PC-9 (cell line): ENCODE measurements around the gene DDX6. TPM values are rescaled to one million over a fixed set of nuclear protein-coding genes. Genes with fewer than 3 reads are reported as not detected.
"Not testable (repeated sequence)": the region's sequence is repeated elsewhere in the genome, so short reads cannot be mapped to it uniquely, and the experiment has no call there.

Experiments
- BruUV-seq: library from RNA; stranded (reverse); fragments of 400-500 nt; replicated peaks from 2 replicates; lab custom pipeline; 2021; lab: Mats Ljungman, UMichigan
- CTCF ChIA-PET: fragments of 300-600 bp; sonication (Branson Sonifier 250); formaldehyde crosslinking; loops from one replicate; lab custom pipeline; 2022; ENCODE audit warnings: antibody characterized with exemption; lab: Charles Lee
- POLR2A ChIA-PET: fragments of 300-600 bp; sonication (Branson Sonifier 250); formaldehyde crosslinking; loops from one replicate; lab custom pipeline; 2022; ENCODE audit warnings: antibody characterized with exemption; ENCODE audit not compliant: unreplicated experiment; lab: Charles Lee
- DNase-seq, 2 experiments: peaks; one replicate each; pipeline versions ENCODE4 v3.0.0 to v3.0.0-alpha.2; 2015 to 2022; ENCODE audit warnings: mixed read lengths in 1 of 2
- H2AFZ ChIP-seq: fragments of 200-600 bp; sonication (generic); 2 replicates; pipeline ENCODE4 v1.8.1; 2017; ENCODE audit warnings: antibody characterized with exemption
- H3F3A ChIP-seq: fragments of 200-600 bp; sonication (generic); 2 replicates; pipeline ENCODE4 v1.8.1; 2017; ENCODE audit warnings: antibody characterized with exemption, mild to moderate bottlenecking, low read depth; ENCODE audit not compliant: insufficient read depth
- H3K27ac ChIP-seq: fragments of 200-600 bp; sonication (generic); 2 replicates; pipeline ENCODE4 v1.6.1; 2016; ENCODE audit warnings: mixed run types
- H3K27me3 ChIP-seq: fragments of 200-600 bp; sonication (generic); 2 replicates; pipeline ENCODE4 v1.6.1; 2016; ENCODE audit warnings: low read depth, mixed run types; ENCODE audit not compliant: insufficient read depth
- H3K36me3 ChIP-seq: fragments of 200-600 bp; sonication (generic); 2 replicates; pipeline ENCODE4 v1.6.1; 2016; ENCODE audit warnings: low read depth, mixed run types
- H3K4me1 ChIP-seq: fragments of 200-600 bp; sonication (generic); replicated peaks from 2 replicates; pipeline ENCODE4 v1.6.1; 2016; ENCODE audit warnings: mixed run types; ENCODE audit not compliant: insufficient read depth
- H3K4me2 ChIP-seq: fragments of 200-600 bp; sonication (generic); 2 replicates; pipeline ENCODE4 v1.6.1; 2017; ENCODE audit warnings: mixed run types
- H3K4me3 ChIP-seq: fragments of 200-600 bp; sonication (generic); 2 replicates; pipeline ENCODE4 v1.6.1; 2016; ENCODE audit warnings: mixed run types
- H3K79me2 ChIP-seq: fragments of 200-600 bp; sonication (generic); 2 replicates; pipeline ENCODE4 v1.6.1; 2017; ENCODE audit warnings: low read depth, mixed run types
- H3K9me2 ChIP-seq: fragments of 200-600 bp; sonication (generic); 2 replicates; pipeline ENCODE4 v1.8.1; 2017; ENCODE audit warnings: mild to moderate bottlenecking; ENCODE audit not compliant: insufficient read depth
- H3K9me3 ChIP-seq: fragments of 200-600 bp; sonication (generic); 2 replicates; pipeline ENCODE4 v1.8.1; 2016; ENCODE audit warnings: low read depth; ENCODE audit not compliant: insufficient read depth
- H4K20me1 ChIP-seq: fragments of 200-600 bp; sonication (generic); 2 replicates; pipeline ENCODE4 v1.8.1; 2017; ENCODE audit not compliant: insufficient read depth
- CTCF ChIP-seq: fragments of 200-600 bp; sonication (generic); conservative IDR thresholded peaks from 2 replicates; pipeline ENCODE4 v1.6.1; 2017; ENCODE audit warnings: mixed run types, antibody characterized with exemption, mild to moderate bottlenecking, moderate library complexity
- EZH2 ChIP-seq: fragments of 200-600 bp; sonication (generic); IDR thresholded peaks from 2 replicates; pipeline ENCODE4 v1.8.0; 2017; ENCODE audit warnings: antibody characterized with exemption, low read depth
- intact Hi-C: fragments of 100-400 bp; cut with micrococcal nuclease; formaldehyde crosslinking; loops from one replicate; pipeline ENCODE4 v1.10.0; 2022; ENCODE audit not compliant: unreplicated experiment
- total RNA-seq: library from RNA; stranded (reverse); gene quantifications from 2 replicates; pipeline ENCODE4 v1.2.3, GENCODE V29; 2021

The DDX6 gene
- total RNA-seq, 1 experiment from 2014 or later = 84.4 TPM

- peaks cover 62% of the 10 kb centered on the region for H4K20me1 ChIP-seq
- H3K9me3 ChIP-seq = no peaks in the 10 kb centered on the region
- no peak for TF ChIP-seq CTCF
- TF ChIP-seq EZH2 = no peak
- no peak overlapping the region for H3K4me3 ChIP-seq
- no peak for DNase-seq
- no peak overlapping the region for H3K4me2 ChIP-seq
- intact Hi-C loops = no loop called here
- H3K27ac ChIP-seq = no peak overlapping the region
- H3K27me3 ChIP-seq = no peaks in the 10 kb centered on the region
- ChIA-PET CTCF (no interaction called here), POLR2A (interaction anchor here (1.1 kb wide), 1 partner anchor 23 kb away, joined by 11 read pairs; no protein-coding TSS in a partner anchor)
- H3K36me3 ChIP-seq = peaks cover 55% of the 10 kb centered on the region
- H3K4me1 ChIP-seq = 0 out of 2 replicates have a peak, but pooled peaks cover 7% of the 10 kb centered on the region
- no peaks in the 10 kb centered on the region for H3K9me2 ChIP-seq
- no peak overlapping the region for H2AFZ ChIP-seq
- BruUV-seq = no TSS peak
- H3K79me2 ChIP-seq = peaks cover 54% of the 10 kb centered on the region
- peaks cover 42% of the 10 kb centered on the region for H3F3A ChIP-seq
These were observed 24.9 kb downstream of the DDX6 start for GRCh38 chr11:118766035-118766434.

GRCh38 chr11:118765095-118765691 lies 25.8 kb downstream of the DDX6 start:
- POLR2A ChIA-PET = not testable (repeated sequence)

GRCh38 chr11:118763041-118763440 lies 27.9 kb downstream of the DDX6 start:
- POLR2A ChIA-PET = interaction anchor here (0.6 kb wide), 1 partner anchor 55 kb away, joined by 3 read pairs; no protein-coding TSS in a partner anchor

More at GRCh38 chr11:118765095-118765691, 25.8 kb downstream of the DDX6 start:
- H3F3A ChIP-seq = peaks cover 42% of the 10 kb centered on the region
- H3K27me3 ChIP-seq, BruUV-seq, H3K4me1 ChIP-seq, H2AFZ ChIP-seq, DNase-seq, H3K4me3 ChIP-seq, H3K4me2 ChIP-seq, H3K9me3 ChIP-seq, H3K9me2 ChIP-seq, H3K27ac ChIP-seq, intact Hi-C loops: not testable (repeated sequence)
- H3K79me2 ChIP-seq = peaks cover 45% of the 10 kb centered on the region
- CTCF ChIA-PET = interaction anchor here (0.6 kb wide), 1 partner anchor 28 kb away, joined by 3 read pairs; no protein-coding TSS in a partner anchor
- H4K20me1 ChIP-seq = peaks cover 54% of the 10 kb centered on the region
- H3K36me3 ChIP-seq = peaks cover 52% of the 10 kb centered on the region

GRCh38 chr11:118761981-118762380 lies 29.0 kb downstream of the DDX6 start:
- peaks cover 26% of the 10 kb centered on the region for H3F3A ChIP-seq
- H4K20me1 ChIP-seq = peaks cover 36% of the 10 kb centered on the region
- H2AFZ ChIP-seq, H3K9me3 ChIP-seq, H3K27ac ChIP-seq, intact Hi-C loops, H3K4me2 ChIP-seq, BruUV-seq, DNase-seq, H3K27me3 ChIP-seq, H3K4me3 ChIP-seq, POLR2A ChIA-PET, H3K9me2 ChIP-seq, H3K4me1 ChIP-seq: not testable (repeated sequence)
- CTCF ChIA-PET = interaction anchor here (0.6 kb wide), 1 partner anchor 23 kb away, joined by 3 read pairs; no protein-coding TSS in a partner anchor
- peaks cover 68% of the 10 kb centered on the region for H3K36me3 ChIP-seq
- peaks cover 15% of the 10 kb centered on the region for H3K79me2 ChIP-seq

More at GRCh38 chr11:118763041-118763440, 27.9 kb downstream of the DDX6 start:
- H3F3A ChIP-seq = peaks cover 32% of the 10 kb centered on the region
- no peaks in the 10 kb centered on the region for H3K27me3 ChIP-seq
- H3K9me3 ChIP-seq = no peaks in the 10 kb centered on the region
- TF ChIP-seq EZH2 = no peak
- no peak for TF ChIP-seq CTCF
- no peaks in the 10 kb centered on the region for H3K9me2 ChIP-seq
- no peak overlapping the region for H3K4me2 ChIP-seq
- H4K20me1 ChIP-seq = peaks cover 38% of the 10 kb centered on the region
- H3K79me2 ChIP-seq = peaks cover 24% of the 10 kb centered on the region
- peaks cover 64% of the 10 kb centered on the region for H3K36me3 ChIP-seq
- H3K4me3 ChIP-seq = no peak overlapping the region
- H3K27ac ChIP-seq = no peak overlapping the region
- CTCF ChIA-PET = no interaction called here
- no TSS peak for BruUV-seq
- intact Hi-C loops = no loop called here
- H2AFZ ChIP-seq = no peak overlapping the region
- H3K4me1 ChIP-seq = 0 out of 2 replicates have a peak, but pooled peaks cover under 1% of the 10 kb centered on the region
- DNase-seq = no peak
